Stimulated activated CD8-positive, alpha-beta memory T cell treated with anti-CD3 and anti-CD28 coated beads, Interleukin-7, amount 100 ng/mL, for 1 hour (primary cell): ENCODE measurements around the gene DNAH14.

Experiments used
- DNase-seq, 2 donors: peaks; one replicate each; pipeline ENCODE4 v3.0.0-alpha.2; 2020; ENCODE audit warnings: low read depth in 2 of 2

Gene DNAH14

DNA sequence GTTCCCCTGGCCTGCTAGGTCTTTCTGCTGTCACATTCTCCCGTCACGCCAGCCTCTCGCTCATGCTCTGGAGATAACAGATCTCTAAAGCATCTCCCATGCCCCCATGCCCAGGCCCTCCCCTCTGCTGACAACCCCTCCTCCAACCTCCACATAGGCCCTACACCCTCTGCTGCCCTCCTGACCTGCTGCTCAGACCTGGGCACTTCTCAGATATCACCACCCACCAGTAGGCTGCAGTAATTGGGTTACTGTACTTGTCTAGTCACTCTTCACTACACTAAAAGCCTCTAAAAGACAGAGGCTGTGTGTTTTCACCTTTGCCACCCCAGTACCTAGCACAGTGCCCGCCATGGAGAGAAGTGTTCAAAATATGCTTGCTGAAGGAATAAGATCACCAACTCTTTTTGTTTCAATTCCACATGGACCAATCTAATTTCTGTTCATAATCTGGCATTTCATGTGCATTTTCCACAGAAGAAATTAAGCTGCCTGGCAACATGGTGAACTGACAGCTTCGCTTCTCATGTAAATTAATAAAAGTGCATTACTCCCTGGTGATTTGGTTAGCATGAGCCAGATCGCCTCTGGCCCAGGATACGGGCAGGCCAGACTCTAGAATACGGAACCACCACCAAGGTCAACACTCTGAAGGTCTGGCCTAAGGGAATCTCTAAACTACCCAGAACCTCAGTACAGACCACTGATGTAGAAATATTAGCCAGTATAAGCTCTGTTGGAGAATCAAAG is 477.7 kb downstream of the DNAH14 start:
- DNase-seq, result no peak

DNA sequence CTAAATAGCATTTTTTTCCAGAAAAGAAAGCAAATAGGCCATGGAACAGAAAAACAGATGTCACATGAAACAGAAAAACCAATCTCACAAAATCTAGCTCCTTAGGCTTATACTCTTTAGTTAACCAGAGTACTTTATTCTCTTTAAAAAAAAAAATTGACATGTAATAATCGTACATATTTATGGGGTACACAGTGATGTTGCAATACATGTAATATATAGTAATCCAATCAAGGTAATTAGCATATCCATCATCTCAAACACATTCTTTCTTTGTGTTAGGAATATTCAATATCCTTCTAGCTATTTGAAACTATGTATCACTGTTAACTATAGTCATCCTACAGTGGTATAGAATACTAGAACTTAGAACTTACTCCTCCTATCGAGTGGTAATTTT is 478.3 kb downstream of the DNAH14 start:
- no peak for DNase-seq

DNA sequence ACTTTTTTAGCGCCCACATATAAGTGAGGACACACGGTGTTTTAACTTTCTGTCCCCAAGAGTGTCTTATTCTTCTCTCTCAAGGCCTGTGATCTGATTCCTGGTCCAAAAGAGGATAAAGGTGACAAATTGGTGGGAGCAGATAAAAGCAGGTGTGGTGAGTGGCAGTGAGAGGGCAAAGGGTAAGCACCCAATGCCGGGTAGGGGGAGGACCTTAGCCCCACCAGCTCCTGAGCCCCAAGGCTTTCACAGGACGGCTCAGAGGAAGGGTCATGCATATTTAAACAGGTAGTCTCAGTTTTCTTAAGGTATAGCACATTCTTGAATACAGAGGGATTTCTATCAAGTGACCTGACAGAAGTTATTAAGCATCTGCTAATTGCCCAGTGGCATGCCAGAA is 478.8 kb downstream of the DNAH14 start:
- DNase-seq, result no peak

DNA sequence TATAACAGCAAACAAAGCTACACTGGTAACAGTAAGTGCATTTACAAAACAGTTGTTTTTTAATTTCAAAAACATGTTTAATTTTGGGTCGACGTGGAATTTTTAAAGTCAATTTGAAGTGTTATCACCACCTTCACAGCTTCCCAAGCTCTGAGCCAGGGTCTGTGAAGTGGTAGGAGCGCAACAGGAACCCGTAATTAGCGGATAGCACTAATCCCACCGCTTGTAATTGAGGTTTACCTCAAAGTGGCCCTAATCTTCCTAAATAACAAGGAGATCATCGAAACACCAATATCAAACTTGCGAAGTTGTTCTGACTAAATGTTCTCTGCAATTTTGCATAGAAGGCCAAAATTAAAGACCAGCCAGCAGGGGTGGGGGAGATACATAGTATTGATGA is 479.6 kb downstream of the DNAH14 start:
- no peak for DNase-seq

DNA sequence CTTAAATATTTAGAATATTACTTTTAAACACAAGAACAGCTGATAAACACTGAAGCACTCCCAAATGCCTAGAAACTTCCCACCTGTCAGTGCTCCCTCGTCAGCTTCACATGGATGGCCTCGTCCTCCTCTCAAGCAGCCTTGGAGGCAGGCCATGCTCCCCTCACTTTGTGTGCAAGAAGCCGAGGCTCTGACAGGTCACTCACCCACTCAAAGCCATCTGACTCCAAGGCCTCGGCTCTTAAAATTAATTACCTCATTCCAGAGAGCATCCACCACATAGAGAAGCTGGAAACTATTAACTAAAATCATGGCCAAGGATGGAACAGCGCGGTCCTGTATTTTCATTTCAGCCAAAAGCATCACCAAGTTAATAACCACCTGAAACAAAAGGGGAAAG is 480.6 kb downstream of the DNAH14 start:
- DNase-seq, result no peak

DNA sequence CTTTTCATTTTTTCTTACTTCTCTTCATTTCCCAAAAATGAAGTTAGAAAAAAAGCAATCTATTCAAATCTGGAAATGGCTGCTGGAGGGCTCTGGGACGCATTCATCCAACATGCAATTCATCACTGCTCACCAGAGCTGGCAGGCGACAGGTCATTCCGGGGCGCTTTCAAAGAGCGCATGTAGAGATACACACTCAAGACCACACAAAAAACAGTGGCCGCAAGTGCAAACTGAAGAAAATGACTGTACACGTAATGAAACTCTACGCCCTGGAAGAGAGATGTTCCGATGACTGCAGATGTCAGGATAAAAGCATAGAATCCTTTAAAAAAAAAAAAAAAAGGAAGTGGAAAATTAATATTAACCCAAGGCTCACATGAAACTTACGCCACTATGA is 482.8 kb downstream of the DNAH14 start:
- no peak for DNase-seq

DNA sequence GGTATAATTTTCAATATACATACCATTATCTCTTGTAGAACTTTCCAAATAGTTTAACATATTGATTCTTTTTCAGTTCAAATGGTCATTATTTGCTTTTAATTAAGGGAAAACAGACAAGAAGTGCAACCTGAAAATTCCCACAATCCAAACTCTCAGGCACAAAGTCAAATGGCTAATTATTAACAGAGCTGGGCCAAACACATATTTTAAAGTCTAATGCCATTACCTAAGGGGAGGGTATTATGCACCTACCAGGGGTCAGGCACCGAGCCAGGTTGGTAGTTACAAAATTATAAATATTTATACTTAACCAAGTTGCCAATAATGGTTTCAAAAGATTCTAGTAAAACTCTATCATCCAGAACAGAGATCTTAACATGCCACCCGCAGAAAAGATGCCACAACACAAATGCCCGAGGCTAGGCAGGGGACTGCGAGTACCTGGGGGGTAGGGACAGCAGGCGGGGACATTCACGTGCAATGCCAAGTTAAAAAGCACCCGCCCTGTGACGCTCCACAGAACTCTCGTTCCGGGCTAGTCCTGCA is 483.4 kb downstream of the DNAH14 start:
- DNase-seq, result no peak

DNA sequence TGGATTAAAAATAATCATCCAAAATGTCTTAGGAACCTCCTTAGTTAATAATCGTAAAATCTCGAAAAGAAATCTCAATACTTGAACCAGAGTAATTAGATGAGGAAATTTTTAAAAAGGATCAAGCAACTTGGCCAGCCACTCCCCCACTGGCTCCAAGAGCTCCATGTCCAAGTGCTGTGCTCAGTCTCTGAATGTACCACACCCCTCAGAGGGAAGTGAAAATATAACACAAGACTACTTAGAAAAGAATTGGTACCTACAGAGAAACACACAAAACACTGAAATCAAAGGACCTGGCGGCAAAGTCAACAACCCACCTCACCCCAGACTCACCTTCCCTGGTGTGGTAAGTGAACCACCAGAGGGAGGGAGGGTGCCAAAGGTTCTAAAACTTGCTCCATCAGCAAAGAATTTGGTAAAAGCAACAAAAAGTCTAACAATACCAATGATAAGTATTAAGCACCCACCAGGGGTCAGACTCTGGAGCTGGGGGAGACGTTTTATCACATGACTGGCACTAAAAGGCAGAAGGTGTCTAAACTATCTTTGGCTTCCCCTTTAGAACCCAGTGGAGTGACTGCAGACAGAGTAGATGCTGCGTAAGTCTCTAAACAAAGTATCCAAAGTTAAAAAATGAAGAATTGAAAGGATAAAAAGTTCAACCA is 484.4 kb downstream of the DNAH14 start:
- DNase-seq, result no peak

DNA sequence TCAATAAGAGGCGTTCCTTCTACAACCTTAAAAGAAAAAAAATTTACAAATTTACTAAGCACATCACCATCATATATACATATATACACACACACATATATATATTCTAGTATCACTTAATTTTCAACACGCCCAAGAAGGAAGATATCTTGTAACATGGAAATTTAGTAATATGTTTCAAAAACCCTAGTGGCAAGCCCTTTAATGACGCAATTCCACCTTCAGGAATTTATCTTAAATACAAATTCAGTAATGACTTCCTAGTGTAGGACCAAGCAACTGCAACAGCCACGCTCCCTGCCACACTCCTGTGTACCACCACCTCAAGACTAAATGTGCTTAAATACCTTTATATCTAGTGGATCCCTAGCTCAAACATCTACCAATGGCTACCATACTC is 485.8 kb downstream of the DNAH14 start:
- no peak for DNase-seq

DNA sequence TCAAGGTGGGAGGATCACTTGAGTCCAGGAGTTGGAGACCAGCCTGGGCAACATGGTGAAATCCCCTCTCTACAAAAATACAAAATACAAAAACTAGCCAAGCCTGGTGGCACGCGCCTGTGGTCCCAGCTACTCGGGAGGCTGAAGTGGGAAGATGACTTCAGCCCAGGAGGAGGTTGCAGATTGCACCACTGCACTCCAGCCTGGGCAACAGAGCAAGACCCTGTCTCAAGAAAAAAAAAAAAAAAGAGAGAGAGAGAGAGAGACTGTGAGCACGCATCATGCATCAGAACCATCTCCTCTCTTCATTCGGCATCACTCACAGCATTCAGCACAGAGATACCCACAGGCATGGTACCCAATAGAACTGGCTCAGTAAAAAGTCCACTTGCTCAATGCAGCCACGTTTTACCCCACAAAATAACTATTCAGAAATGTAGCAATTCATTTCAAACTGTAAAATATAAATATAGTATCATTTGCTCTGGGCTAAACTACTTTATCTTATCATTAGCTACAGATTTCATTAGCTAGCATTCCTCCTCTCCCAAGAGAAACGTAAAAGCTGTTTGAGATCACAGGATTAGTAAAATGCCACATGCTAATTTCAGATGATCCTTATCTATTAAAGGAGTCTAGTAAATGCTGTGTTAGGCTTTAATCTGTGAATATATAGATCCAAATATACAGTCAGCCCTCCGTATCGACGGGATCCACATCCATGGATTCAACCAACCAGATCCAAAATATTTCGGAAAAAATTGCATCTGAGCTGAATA is 486.7 kb downstream of the DNAH14 start:
- DNase-seq, result no peak

DNA sequence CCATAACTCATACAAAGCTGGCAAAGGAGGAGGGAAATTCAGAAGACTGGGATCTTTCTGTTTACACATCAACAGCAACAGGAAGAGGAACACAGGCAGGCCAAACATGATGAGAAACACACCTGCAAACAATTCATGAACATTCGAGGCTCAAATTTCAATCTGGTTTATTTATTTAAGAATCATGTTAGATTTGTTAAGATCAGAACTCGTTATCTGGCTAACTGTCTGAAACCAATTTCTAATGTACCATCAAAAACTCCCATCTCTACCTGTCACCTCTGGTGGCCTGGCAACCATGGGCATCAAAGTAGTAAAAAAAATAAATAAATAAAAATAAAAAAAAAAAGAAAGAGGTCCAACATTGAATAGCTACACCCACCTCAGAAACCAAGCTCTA is 488.6 kb downstream of the DNAH14 start:
- no peak for DNase-seq

DNA sequence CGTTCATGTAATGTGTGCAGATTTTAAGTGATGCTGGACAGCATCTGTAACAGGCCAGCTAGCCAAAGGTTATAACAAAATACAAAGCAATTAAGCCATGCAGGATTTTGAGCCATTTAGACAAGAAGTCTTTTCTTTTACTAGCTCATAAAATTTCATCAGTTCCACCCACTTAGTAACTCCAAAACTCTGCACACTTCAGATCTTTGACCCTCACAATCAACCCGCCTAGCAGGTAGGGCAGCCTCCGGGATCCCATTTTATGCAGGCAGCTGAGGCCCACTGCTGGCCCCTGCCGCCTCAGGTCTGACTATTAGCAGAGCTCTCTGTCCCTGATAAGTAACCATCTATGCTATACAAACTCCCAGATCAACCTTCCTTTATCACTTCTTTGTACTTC is 489.1 kb downstream of the DNAH14 start:
- no peak for DNase-seq

DNA sequence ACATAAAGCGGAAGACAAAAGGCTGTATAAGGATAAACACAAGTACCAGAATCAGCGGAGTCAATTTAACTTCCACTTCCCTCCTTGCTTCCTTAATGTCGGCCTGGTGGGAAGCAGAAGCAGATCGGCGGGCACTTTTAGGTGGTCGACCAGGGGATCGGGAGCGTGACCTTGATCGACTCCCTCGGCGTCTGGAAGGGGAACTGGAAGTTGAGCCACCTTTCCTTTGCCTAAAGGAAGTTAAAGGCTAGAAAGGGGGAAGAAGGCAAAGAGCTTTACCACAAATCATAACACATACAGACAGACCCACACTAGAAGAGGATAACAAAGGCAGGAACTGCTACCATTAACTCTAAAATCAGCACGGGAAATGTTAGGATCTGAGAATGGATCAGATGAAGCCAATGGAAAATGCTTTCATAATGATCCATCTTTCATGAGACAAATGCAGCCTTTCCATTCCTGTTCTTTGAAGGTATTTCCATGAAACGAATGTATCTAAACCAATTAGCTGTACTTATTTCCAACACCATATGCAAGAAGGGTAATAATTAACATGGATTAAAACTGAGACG is 492.6 kb downstream of the DNAH14 start:
- DNase-seq, result no peak

DNA sequence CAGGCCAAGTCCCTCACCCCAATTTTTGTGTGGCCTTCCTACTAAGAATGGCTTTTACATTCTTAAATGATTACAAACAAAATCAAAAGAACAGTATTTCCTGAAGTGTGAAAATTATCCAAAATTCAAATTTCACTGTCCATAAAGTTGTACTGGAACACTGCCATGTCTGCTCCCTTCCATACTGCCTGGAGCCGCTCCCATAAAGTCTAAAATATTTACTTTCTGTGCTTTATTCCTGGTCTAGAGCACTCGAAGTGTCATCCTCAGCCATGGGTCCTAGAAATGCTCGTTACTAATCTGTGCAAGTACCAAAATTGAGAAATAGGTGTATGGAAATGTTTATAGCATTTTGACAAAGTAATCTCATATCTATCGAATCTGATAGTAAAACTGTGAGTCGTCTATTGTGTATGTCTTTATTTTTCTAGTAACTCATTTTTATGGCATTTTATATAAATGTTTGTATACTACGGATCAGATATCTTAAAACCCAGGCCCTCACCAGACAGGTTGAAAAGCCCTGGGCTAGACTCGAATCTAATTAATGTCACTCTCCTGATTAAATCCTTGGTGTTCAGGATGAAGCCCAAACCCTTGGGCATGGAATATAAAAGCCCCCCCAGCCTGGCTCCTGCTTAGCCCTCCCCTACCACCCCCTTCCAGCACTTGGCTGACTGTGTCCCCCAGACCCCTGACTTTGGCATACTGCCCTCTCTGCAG is 493.5 kb downstream of the DNAH14 start:
- no peak for DNase-seq

DNA sequence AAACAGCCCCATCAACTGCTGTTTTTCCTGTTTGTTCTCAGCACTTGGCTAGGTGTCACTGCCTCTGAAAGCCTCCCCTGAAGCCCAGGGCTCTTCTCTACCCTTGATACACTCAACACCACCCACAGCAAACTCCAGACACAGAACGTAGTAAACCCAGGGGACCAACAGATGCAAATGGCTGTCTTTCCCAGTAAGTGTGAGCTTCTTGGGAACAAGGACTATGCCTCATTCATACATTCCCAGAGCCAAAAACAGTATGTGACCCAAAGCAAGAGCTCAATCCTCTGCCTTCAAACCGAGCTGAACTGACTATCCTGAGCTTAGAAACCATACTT is 494.0 kb downstream of the DNAH14 start:
- DNase-seq, result no peak

DNA sequence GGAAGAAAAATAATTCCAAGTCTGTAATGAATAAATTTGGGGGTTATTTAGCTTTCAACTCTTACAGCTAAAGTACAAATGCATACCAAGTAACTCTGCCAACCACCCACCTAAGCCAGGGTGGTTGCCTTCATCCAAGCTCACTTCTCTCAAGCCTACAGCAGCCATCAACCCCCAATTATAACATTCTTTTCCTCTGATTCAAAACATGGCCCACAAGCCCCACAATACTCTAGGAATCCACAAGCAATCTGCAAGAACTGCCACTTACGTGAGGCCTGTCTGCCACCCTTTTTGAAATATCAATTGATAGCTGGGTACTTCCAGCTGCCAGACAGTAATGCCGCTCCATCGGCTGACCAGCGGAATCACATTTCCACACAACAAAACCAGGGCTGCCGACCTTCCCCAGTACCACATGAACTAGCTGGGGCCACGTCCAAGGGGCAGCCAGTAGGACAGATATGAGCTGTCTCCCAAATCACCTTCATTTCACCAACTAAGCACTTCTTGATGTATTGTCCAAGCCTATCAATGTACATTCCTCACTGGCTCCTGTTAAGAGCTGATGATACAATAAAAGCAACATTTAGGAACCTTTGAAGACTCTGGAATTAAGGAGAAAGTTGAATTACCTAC is 495.2 kb downstream of the DNAH14 start:
- no peak for DNase-seq

DNA sequence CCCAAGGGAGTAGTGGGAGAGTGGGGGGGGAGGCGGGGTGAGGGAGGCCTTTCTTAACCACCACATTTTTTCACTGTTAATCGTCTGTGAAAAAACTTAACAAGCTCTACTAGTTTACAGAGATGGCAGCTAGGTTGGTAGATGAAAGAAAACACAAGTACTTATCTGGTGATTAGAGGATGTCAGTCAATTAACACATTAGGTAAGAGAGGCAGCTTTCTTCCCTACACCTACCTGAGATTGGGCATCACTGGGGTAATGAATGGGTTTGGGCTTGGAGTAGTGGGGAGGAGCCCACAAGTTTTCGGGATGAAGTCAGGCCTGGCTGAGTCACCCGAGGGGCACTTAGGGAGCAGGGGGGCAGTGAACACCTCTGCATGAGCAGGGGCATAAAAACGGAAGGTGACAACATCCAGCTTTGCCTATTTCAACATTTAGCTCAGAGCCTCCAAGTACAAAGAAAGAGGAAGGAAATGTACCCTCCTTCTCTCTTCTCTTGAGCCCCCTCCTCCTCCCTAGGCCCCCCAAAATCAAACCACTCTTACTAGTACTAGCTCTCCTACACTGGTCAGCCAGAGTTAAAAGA is 495.8 kb downstream of the DNAH14 start:
- DNase-seq, result no peak

DNA sequence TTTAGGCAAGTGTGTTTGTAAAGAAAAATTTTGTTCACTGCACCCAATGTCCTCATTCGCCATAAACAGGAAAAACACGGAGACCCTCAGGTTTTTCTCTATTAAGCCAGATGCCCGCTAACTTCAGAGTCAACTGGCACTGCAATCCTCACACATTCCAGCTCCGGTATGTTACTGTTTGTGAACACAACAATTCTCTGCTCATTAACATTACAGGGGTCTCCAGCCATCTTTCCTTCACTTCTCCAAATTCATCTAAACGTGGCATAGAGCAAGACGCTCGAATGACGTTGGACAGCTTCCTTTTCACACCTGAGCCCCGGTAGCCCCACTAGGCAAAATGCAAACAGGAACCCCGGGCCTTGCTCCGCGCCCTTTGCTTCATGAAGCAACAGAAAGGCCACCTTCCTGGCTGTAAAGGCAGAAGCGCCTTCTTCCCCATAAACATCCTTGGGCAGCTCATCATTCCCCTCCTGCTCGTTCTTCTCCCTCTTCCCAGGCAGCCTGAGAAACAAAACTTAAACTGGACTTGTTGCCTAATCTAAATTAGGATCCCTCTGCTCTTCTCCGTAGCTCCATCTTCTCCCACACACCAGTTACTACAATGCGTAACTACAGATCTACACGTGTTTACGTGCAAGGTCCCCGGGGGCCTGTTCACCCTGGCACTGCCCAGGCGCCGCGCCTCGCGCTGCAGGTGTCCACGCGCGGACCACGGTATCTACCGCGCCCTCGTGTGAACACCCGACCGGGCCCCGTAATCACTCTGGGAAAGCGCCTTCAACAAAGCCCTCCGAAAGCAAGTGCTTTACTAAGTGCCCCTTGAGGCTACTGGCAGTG is 497.1 kb downstream of the DNAH14 start:
- no peak for DNase-seq

DNA sequence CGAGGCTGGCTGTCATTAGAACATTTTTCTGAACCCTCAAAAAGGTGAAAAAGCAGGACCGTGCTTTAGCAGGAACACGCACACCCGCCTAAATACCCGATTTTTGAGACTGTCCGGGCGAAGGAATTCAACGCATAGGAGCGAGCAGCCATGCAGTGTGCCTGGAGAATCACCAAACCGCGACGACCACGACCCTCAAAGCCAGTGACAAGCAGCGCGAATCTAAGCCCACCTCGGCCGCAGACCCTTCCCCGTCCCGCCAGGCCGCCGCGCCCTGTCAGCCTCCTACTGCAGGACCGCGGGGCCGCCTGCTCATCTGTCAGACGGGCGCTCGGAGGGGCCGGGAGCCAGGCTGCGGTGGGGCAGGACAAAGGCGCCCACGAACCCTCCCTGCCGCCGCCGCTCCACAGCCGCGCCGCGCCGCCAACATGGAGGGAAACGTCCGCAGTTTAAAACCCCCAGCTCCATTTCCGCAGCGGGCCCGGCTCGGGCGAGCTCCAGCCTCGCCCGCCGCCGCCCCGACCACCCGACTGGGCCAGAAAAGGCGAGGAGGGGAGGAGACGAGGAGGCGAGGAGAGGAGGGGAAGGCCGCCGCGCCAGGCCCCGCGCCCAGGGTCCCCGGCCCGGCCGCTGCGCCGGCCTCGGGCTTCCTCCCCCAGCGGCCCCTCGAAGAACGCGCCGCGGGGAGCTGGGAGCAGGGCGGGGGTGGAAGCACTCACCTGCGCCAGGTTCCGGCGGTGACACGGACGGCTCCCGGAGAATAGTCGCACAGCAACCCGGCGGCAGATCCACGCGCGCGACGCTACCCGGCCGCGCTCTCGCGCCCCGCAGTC is 498.0 kb downstream of the DNAH14 start, which contains the start of gene LBR:
Gene LBR (minus strand): TSS at position 804 of the 833 bp plus-strand sequence. CDS start 3,963 bp downstream, outside the sequence.
- DNase-seq, result no peak
